WTC11 (cell line): ENCODE results near the gene HCST.

Experiments used
- CTCF ChIP-seq: fragments of 200-600 bp; IDR thresholded peaks from 2 replicates; pipeline ENCODE4 v1.8.0; 2022; ENCODE audit warnings: antibody characterized with exemption
- FOXP1 ChIP-seq: sonication (generic); formaldehyde crosslinking; IDR thresholded peaks from 2 replicates; pipeline ENCODE4 v1.8.0; 2022; ENCODE audit warnings: missing genetic modification reagents, mild to moderate bottlenecking, moderate library complexity, borderline replicate concordance
- NR1H2 ChIP-seq: sonication (generic); formaldehyde crosslinking; IDR thresholded peaks from 2 replicates; pipeline ENCODE4 v1.9.0; 2021; ENCODE audit warnings: mild to moderate bottlenecking, moderate library complexity, missing genetic modification reagents
- ZNF232 ChIP-seq: sonication (generic); formaldehyde crosslinking; IDR thresholded peaks from 2 replicates; pipeline ENCODE4 v1.8.0; 2022; ENCODE audit warnings: mild to moderate bottlenecking, missing genetic modification reagents
- TF ChIP-seq, protein P1 (sequence below): sonication (generic); formaldehyde crosslinking; IDR thresholded peaks from 2 replicates; pipeline ENCODE4 v1.8.1; 2022; ENCODE audit warnings: low read depth, mild to moderate bottlenecking, moderate library complexity, missing genetic modification reagents, borderline replicate concordance

DNA sequence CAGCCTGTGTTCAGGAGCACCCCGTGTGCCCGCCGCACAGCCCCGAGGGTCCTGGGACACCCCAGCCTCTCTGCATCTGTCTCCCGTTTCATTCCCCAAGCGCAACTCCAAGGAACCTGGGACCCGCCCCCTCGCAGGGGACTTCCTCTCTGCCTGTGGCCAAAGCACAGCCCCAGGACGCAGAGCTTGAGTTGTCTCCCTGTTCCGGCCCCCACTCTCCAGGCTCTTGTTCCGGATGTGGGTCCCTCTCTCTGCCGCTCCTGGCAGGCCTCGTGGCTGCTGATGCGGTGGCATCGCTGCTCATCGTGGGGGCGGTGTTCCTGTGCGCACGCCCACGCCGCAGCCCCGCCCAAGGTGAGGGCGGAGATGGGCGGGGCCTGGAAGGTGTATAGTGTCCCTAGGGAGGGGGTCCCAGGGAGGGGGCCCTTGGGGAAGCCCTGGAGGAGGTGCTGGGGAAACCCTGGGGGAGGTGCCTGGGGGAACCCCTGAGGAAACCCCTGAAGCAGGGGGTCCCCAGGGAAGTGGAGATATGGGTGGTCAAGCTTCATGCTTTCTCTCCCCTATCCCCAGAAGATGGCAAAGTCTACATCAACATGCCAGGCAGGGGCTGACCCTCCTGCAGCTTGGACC, 1.3 kb downstream of the HCST start:
- TF ChIP-seq, protein P1, sequence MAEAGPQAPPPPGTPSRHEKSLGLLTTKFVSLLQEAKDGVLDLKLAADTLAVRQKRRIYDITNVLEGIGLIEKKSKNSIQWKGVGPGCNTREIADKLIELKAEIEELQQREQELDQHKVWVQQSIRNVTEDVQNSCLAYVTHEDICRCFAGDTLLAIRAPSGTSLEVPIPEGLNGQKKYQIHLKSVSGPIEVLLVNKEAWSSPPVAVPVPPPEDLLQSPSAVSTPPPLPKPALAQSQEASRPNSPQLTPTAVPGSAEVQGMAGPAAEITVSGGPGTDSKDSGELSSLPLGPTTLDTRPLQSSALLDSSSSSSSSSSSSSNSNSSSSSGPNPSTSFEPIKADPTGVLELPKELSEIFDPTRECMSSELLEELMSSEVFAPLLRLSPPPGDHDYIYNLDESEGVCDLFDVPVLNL (CRISPR knock-in tag): no peak
- TF ChIP-seq CTCF: no peak
- no peak for TF ChIP-seq NR1H2 (CRISPR knock-in tag)
- no peak for TF ChIP-seq ZNF232 (CRISPR knock-in tag)
- TF ChIP-seq FOXP1 (CRISPR knock-in tag): no peak; the same call in 1 of the 2 replicates
